Measurements from ENCODE around the gene SCAMP1. TPM values are rescaled to one million over a fixed set of nuclear protein-coding genes. Genes with fewer than 3 reads are reported as not detected.

The SCAMP1 gene
- total RNA-seq, 1 experiment from 2014 or later, result 36.0 TPM

- no peaks in the 10 kb centered on the region for H3K9me3 ChIP-seq (ENCODE audit: control insufficient read depth, low read depth, low read length)
- no peak overlapping the region for H2BK120ac ChIP-seq (ENCODE audit: low read depth, low read length, poor library complexity, severe bottlenecking)
- no peak overlapping the region for H4K5ac ChIP-seq (ENCODE audit: insufficient read length, low read depth, low read length)
- Mint-ChIP-seq H3K27me3 (ENCODE audit: low read depth) (no peaks in the 10 kb centered on the region), H3K4me1 (no peaks in the 10 kb centered on the region), H3K36me3 (ENCODE audit: insufficient read depth in 1 of 3, low read depth in 3 of 3) (no peaks in the 10 kb centered on the region), H3K9me3 (no peaks in the 10 kb centered on the region), H3K4me3 (no peak overlapping the region), H3K27ac (no peak overlapping the region)
- no peak for DNase-seq
- H3K23me2 ChIP-seq (ENCODE audit: insufficient read length, low read depth, low read length, poor library complexity, severe bottlenecking), result no peaks in the 10 kb centered on the region
- no peak overlapping the region for H3K56ac ChIP-seq (ENCODE audit: insufficient read length, low read depth, low read length)
- no peak overlapping the region for H2BK15ac ChIP-seq (ENCODE audit: low read depth, low read length)
- H3K9ac ChIP-seq (ENCODE audit: extremely low read depth, insufficient read length, low read length), result no peak overlapping the region
- H3K4me1 ChIP-seq (ENCODE audit: insufficient read depth, low read length), result no peaks in the 10 kb centered on the region
- H3K27ac ChIP-seq (ENCODE audit: insufficient read length, low read depth, low read length), result no peak overlapping the region
- H3K23ac ChIP-seq (ENCODE audit: insufficient read length, low read depth, low read length), result no peak overlapping the region
- H2BK5ac ChIP-seq (ENCODE audit: insufficient read length, low read length), result no peak overlapping the region
- H4K8ac ChIP-seq (replicated peaks; ENCODE audit: insufficient read length, low read depth, low read length), result no peak overlapping the region
- no peak overlapping the region for H3T11ph ChIP-seq (ENCODE audit: low read length)
- no peak overlapping the region for H3K4ac ChIP-seq (ENCODE audit: low read depth, low read length)
- H4K91ac ChIP-seq (ENCODE audit: insufficient read length, low read depth, low read length), result no peak overlapping the region
- no peak overlapping the region for H3K4me2 ChIP-seq (ENCODE audit: insufficient read depth, insufficient read length, low read length)
- TF ChIP-seq CTCF (conservative IDR thresholded peaks at IDR 0.05), result no peak
- no CpG with 5 or more reads among the region's 1 CpG for WGBS (ENCODE audit: extremely low coverage, insufficient read length, low lambda C conversion rate)
- H3K18ac ChIP-seq (ENCODE audit: insufficient read length, low read depth, low read length), result no peak overlapping the region
- H2AK5ac ChIP-seq (ENCODE audit: insufficient read length, low read length), result no peak overlapping the region
- no peaks in the 10 kb centered on the region for H3K27me3 ChIP-seq (ENCODE audit: insufficient read depth, low read length)
- no peak overlapping the region for H2BK20ac ChIP-seq (ENCODE audit: low read depth, low read length, poor library complexity, severe bottlenecking)
- no peak overlapping the region for H2BK12ac ChIP-seq (ENCODE audit: insufficient read length, low read depth, low read length)
- H4K20me1 ChIP-seq (ENCODE audit: control insufficient read depth, insufficient read depth, insufficient read length), result no peaks in the 10 kb centered on the region
- no peak overlapping the region for H2AFZ ChIP-seq (ENCODE audit: low read length)
- H3K79me1 ChIP-seq (ENCODE audit: insufficient read depth, low read depth, low read length, poor library complexity, severe bottlenecking), result no peaks in the 10 kb centered on the region
- H3K79me2 ChIP-seq (ENCODE audit: insufficient read depth, low read length), result no peaks in the 10 kb centered on the region
- H3K14ac ChIP-seq (ENCODE audit: insufficient read depth, low read length), result no peak overlapping the region
Observed at GRCh38 chr5:78473751-78474150, 113.3 kb downstream of the SCAMP1 start.
